Activated T-helper 1 cell treated with Interleukin-2 at 50 U/mL for 16 hours (primary cell): ENCODE results near the gene SARM1.
"Not testable (repeated sequence)": the region's sequence is repeated elsewhere in the genome, so short reads cannot be mapped to it uniquely, and the experiment has no call there.

Source experiments
- DNase-seq: peaks from one replicate; pipeline ENCODE4 v3.0.0-alpha.2; 2020; ENCODE audit warnings: low read depth

The SARM1 gene

GRCh38 chr17:28371245-28372202, at the start of gene SARM1:
Gene SARM1 (plus strand): TSS chr17:28371694. CDS start chr17:28372033, 339 bp downstream.
- DNase-seq: peak; percentile 70

- no peak for DNase-seq
Observed at GRCh38 chr17:28324267-28324745, 47.2 kb upstream of the SARM1 start.

GRCh38 chr17:28324781-28325180, 46.7 kb upstream of the SARM1 start:
- no peak for DNase-seq

- no peak for DNase-seq
Observed at GRCh38 chr17:28325211-28325610, 46.3 kb upstream of the SARM1 start.

GRCh38 chr17:28326114-28326513, 45.4 kb upstream of the SARM1 start:
- DNase-seq: no peak

GRCh38 chr17:28327031-28327607, 44.4 kb upstream of the SARM1 start:
- no peak for DNase-seq

- no peak for DNase-seq
Observed at GRCh38 chr17:28327709-28328108, 43.8 kb upstream of the SARM1 start.

- DNase-seq: no peak
Observed at GRCh38 chr17:28328325-28328724, 43.2 kb upstream of the SARM1 start.

- no peak for DNase-seq
Observed at GRCh38 chr17:28330671-28331070, 40.8 kb upstream of the SARM1 start.

GRCh38 chr17:28331891-28332420, 39.5 kb upstream of the SARM1 start:
- DNase-seq: no peak

- DNase-seq: no peak
Observed at GRCh38 chr17:28333083-28333746, 38.3 kb upstream of the SARM1 start.

- DNase-seq: no peak
Observed at GRCh38 chr17:28334171-28334570, 37.3 kb upstream of the SARM1 start.

GRCh38 chr17:28334666-28335200, 36.8 kb upstream of the SARM1 start:
- no peak for DNase-seq

GRCh38 chr17:28335201-28335958, 36.1 kb upstream of the SARM1 start, which contains the start of the genes IFT20 and TNFAIP1:
Gene IFT20 (minus strand): TSS chr17:28335472. CDS start chr17:28331985, 3,487 bp downstream.
Gene TNFAIP1 (plus strand): TSS chr17:28335761. CDS start chr17:28339522, 3,761 bp downstream.
- DNase-seq: peak; percentile 97

GRCh38 chr17:28335959-28336871, 35.3 kb upstream of the SARM1 start:
- no peak for DNase-seq

GRCh38 chr17:28338056-28338768, 33.3 kb upstream of the SARM1 start:
- DNase-seq: no peak

- DNase-seq: not testable (repeated sequence)
Observed at GRCh38 chr17:28338769-28339212, 32.7 kb upstream of the SARM1 start.

GRCh38 chr17:28339431-28339830, 32.1 kb upstream of the SARM1 start:
- no peak for DNase-seq

GRCh38 chr17:28340374-28340773, 31.1 kb upstream of the SARM1 start:
- DNase-seq: no peak
